ENCODE results near the gene PTGIR.

Gene PTGIR

DNA sequence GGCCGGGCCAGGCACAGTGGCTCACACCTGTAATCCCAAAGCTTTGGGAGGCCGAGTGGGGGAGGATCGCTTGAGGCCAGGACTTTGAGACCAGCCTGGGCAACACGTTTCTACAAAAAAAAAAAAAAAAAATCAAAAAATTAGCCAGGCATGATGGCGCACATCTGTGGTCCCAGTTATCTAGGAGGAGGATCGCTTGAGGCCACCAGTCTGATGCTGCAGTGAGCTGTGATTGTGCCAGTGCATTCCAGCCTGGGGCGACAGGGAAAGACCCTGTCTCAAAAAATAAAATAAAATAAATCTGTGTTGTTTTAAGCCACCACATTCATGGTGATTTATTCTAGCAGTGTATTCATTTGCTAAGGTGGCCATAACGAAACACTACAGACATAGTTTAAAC lies 40.2 kb upstream of the PTGIR start:
- H3K27me3 ChIP-seq (ENCODE audit: insufficient read depth, low read length, poor library complexity, severe bottlenecking): no peaks in the 10 kb centered on the region
- no peaks in the 10 kb centered on the region for H3K9me2 ChIP-seq (replicated peaks; ENCODE audit: low read depth, low read length)
- H3K9me3 ChIP-seq (ENCODE audit: insufficient read depth, low read depth, low read length): no peaks in the 10 kb centered on the region
- peaks cover 16% of the 10 kb centered on the region for H3K4me1 ChIP-seq (ENCODE audit: insufficient read depth, low read length, poor library complexity, severe bottlenecking)
- no peaks in the 10 kb centered on the region for H4K20me1 ChIP-seq (ENCODE audit: insufficient read depth, low read length, poor library complexity, severe bottlenecking)
- no peaks in the 10 kb centered on the region for H3K36me3 ChIP-seq (ENCODE audit: insufficient read depth, low read length)
- H3K4me3 ChIP-seq (ENCODE audit: low read length, poor library complexity, severe bottlenecking): no peak overlapping the region
- H3K9ac ChIP-seq (ENCODE audit: low read depth, low read length, poor library complexity, severe bottlenecking): no peak overlapping the region
- no peaks in the 10 kb centered on the region for H3K79me2 ChIP-seq (ENCODE audit: insufficient read depth, low read length)
- H3K4me2 ChIP-seq (ENCODE audit: low read depth, low read length, poor library complexity, severe bottlenecking): no peak overlapping the region
- H3F3A ChIP-seq (ENCODE audit: low read depth): 0 out of 2 replicates have a peak, but pooled peaks cover 4% of the 10 kb centered on the region
- TF ChIP-seq, protein P1, sequence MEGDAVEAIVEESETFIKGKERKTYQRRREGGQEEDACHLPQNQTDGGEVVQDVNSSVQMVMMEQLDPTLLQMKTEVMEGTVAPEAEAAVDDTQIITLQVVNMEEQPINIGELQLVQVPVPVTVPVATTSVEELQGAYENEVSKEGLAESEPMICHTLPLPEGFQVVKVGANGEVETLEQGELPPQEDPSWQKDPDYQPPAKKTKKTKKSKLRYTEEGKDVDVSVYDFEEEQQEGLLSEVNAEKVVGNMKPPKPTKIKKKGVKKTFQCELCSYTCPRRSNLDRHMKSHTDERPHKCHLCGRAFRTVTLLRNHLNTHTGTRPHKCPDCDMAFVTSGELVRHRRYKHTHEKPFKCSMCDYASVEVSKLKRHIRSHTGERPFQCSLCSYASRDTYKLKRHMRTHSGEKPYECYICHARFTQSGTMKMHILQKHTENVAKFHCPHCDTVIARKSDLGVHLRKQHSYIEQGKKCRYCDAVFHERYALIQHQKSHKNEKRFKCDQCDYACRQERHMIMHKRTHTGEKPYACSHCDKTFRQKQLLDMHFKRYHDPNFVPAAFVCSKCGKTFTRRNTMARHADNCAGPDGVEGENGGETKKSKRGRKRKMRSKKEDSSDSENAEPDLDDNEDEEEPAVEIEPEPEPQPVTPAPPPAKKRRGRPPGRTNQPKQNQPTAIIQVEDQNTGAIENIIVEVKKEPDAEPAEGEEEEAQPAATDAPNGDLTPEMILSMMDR (conservative IDR thresholded peaks at IDR 0.05; ENCODE audit: low read length): no peak
- TF ChIP-seq EZH2phosphoT487 (IDR thresholded peaks at IDR 0.05; ENCODE audit: borderline replicate concordance): no peak
- H2AFZ ChIP-seq (ENCODE audit: low read length): no peak overlapping the region

DNA sequence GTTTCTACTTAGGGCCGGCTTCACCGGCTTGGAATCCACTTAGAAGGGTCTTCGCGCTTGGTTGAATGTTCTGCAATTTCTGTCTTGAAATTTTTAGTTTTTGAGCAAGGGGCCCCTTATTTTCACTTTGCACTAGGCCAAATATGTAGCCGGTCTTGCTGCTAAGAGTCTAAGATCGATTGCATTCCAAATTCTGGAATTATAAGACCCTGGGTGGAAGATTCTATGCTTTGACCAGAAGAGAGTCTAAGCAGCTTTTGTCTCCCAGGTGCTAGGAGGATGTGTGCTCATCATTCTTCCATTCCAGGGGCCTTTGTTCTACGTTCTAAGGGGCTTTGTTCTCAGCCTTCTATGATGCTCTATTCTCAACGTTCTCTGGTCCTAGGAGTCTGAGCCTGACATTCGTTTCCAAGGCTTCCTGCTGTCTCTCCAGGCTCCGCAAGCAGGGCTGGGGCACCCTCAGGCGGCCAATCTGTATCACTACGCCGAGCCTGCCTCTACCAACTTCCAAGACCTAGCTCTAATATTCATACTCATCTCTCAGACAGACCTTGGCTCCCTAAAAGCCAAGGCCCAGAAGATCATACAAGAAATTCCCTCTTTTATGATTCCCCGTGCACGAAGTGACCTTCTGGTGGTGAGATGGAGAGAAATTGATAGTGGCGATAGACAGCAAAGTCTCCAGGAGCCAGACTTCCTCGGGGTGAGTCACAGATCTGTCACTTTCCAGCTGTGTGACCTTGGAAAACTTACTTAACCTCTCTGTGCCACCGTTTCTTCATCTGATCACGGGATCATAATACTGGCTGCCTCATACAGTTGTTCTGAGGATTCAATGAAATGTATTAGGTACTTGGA lies 37.1 kb upstream of the PTGIR start:
- Histone ChIP-seq H2AFZ (ENCODE audit: low read length) (peak overlapping the region; percentile 40; the same call in 1 of the 2 replicates), H3K4me2 (ENCODE audit: low read depth, low read length, poor library complexity, severe bottlenecking) (peak overlapping the region; percentile 84), H3K27me3 (ENCODE audit: insufficient read depth, low read length, poor library complexity, severe bottlenecking) (no peaks in the 10 kb centered on the region), H3K9me2 (replicated peaks; ENCODE audit: low read depth, low read length) (no peaks in the 10 kb centered on the region), H3K4me1 (ENCODE audit: insufficient read depth, low read length, poor library complexity, severe bottlenecking) (peaks cover 27% of the 10 kb centered on the region), H4K20me1 (ENCODE audit: insufficient read depth, low read length, poor library complexity, severe bottlenecking) (no peaks in the 10 kb centered on the region), H3K4me3 (ENCODE audit: low read length, poor library complexity, severe bottlenecking) (peak overlapping the region; percentile 71), H3K9me3 (ENCODE audit: insufficient read depth, low read depth, low read length) (no peaks in the 10 kb centered on the region), H3K36me3 (ENCODE audit: insufficient read depth, low read length) (no peaks in the 10 kb centered on the region), H3K9ac (ENCODE audit: low read depth, low read length, poor library complexity, severe bottlenecking) (peak overlapping the region; percentile 14), H3F3A (ENCODE audit: low read depth) (0 out of 2 replicates have a peak, but pooled peaks cover 4% of the 10 kb centered on the region), H3K79me2 (ENCODE audit: insufficient read depth, low read length) (no peaks in the 10 kb centered on the region)
- no peak for TF ChIP-seq EZH2phosphoT487 (IDR thresholded peaks at IDR 0.05; ENCODE audit: borderline replicate concordance)
- TF ChIP-seq, protein P1 (conservative IDR thresholded peaks at IDR 0.05; ENCODE audit: low read length): peak; percentile 93

DNA sequence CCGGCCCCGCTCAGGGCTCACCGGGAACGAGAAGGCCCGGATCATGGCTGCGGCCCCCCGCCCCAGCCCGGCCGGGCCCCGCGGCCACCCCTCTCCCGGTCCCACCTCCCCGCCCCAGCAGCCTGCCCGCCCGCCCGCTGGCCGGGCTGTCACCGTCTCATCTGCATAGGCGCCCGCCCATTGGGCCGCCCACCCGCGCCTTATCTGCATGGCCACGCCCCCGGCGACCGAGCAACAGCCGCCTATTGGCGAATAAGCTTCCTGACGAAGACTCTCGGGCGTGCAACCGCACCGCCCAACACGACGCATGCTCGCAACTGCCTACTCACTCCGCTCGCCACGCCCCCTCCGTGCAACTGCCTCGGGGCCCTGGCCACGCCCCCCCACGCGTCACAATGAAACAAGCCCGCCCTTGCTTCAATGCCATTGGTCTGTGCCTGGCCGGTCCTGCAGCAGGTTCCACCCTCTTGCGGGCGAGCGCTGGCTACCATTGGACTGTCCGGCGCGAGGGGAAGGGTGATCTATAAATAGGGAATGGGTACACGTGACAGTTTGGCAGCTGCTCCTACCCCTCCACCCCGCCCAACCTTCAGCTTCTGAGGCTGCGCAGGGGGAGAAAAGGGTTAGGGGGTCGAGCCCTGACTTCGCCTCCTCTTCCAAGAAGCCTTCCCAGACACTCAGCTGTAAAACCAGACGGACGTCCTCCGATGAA lies 36.3 kb upstream of the PTGIR start, which contains the start of gene DACT3:
DACT3 (minus strand) TSS at position 163 of the 712 bp plus-strand sequence; CDS start at position 45, 118 bp downstream.
- no peaks in the 10 kb centered on the region for H3K27me3 ChIP-seq (ENCODE audit: insufficient read depth, low read length, poor library complexity, severe bottlenecking)
- H3F3A ChIP-seq (ENCODE audit: low read depth): 0 out of 2 replicates have a peak, but pooled peaks cover 4% of the 10 kb centered on the region
- no peaks in the 10 kb centered on the region for H3K9me2 ChIP-seq (replicated peaks; ENCODE audit: low read depth, low read length)
- no peak for TF ChIP-seq EZH2phosphoT487 (IDR thresholded peaks at IDR 0.05; ENCODE audit: borderline replicate concordance)
- TF ChIP-seq, protein P1 (conservative IDR thresholded peaks at IDR 0.05; ENCODE audit: low read length): no peak
- peak within 1 kb of the TSS; percentile 14 for H3K9ac ChIP-seq (ENCODE audit: low read depth, low read length, poor library complexity, severe bottlenecking)
- no peaks in the 10 kb centered on the region for H3K36me3 ChIP-seq (ENCODE audit: insufficient read depth, low read length)
- H3K4me2 ChIP-seq (ENCODE audit: low read depth, low read length, poor library complexity, severe bottlenecking): peak within 1 kb of the TSS; percentile 84
- H3K79me2 ChIP-seq (ENCODE audit: insufficient read depth, low read length): no peaks in the 10 kb centered on the region
- no peaks in the 10 kb centered on the region for H3K9me3 ChIP-seq (ENCODE audit: insufficient read depth, low read depth, low read length)
- peaks cover 27% of the 10 kb centered on the region for H3K4me1 ChIP-seq (ENCODE audit: insufficient read depth, low read length, poor library complexity, severe bottlenecking)
- no peaks in the 10 kb centered on the region for H4K20me1 ChIP-seq (ENCODE audit: insufficient read depth, low read length, poor library complexity, severe bottlenecking)
- H2AFZ ChIP-seq (ENCODE audit: low read length): peak within 1 kb of the TSS; percentile 76
- H3K4me3 ChIP-seq (ENCODE audit: low read length, poor library complexity, severe bottlenecking): peak within 1 kb of the TSS; percentile 72
